Dendritic cell treated with granulocyte-macrophage colony-stimulating factor and Interleukin-4, amounts not matched to agents 40 ng/mL and 50 ng/mL, for 4 days (primary cell): ENCODE data around the gene MSI2.
A peak's percentile ranks its signal among the peaks of the same experiment; 100 is the strongest.

Experiments
- H3K27ac Mint-ChIP-seq: one replicate; pipeline ENCODE4 v1.8.0; 2022; ENCODE audit warnings: mild to moderate bottlenecking, mixed read lengths
- H3K27me3 Mint-ChIP-seq: one replicate; pipeline ENCODE4 v1.8.0; 2022; ENCODE audit warnings: mild to moderate bottlenecking, mixed read lengths
- H3K36me3 Mint-ChIP-seq: one replicate; pipeline ENCODE4 v1.8.0; 2022; ENCODE audit warnings: low read depth, mixed read lengths
- H3K4me1 Mint-ChIP-seq: one replicate; pipeline ENCODE4 v1.8.0; 2022; ENCODE audit warnings: low read depth, mixed read lengths
- H3K4me3 Mint-ChIP-seq: one replicate; pipeline ENCODE4 v1.8.0; 2022; ENCODE audit warnings: mild to moderate bottlenecking, moderate library complexity, mixed read lengths
- H3K9me3 Mint-ChIP-seq: one replicate; pipeline ENCODE4 v1.8.0; 2022; ENCODE audit warnings: mixed read lengths
- intact Hi-C: fragments of 100-400 bp; cut with micrococcal nuclease; formaldehyde crosslinking; loops from one replicate; pipeline ENCODE4 v1.15.0; 2022

Gene MSI2

GRCh38 chr17:57269598-57270255 lies 13.4 kb downstream of the MSI2 start:
- Mint-ChIP-seq H3K27me3 (no peaks in the 10 kb centered on the region), H3K4me1 (no peaks in the 10 kb centered on the region), H3K36me3 (peaks cover 33% of the 10 kb centered on the region), H3K4me3 (no peak overlapping the region), H3K9me3 (no peaks in the 10 kb centered on the region), H3K27ac (no peak overlapping the region)
- intact Hi-C loops, result no loop called here

GRCh38 chr17:57270801-57271245 lies 14.5 kb downstream of the MSI2 start:
- intact Hi-C loops, result no loop called here
- H3K4me1 Mint-ChIP-seq, result no peaks in the 10 kb centered on the region
- no peaks in the 10 kb centered on the region for H3K9me3 Mint-ChIP-seq
- H3K36me3 Mint-ChIP-seq, result peaks cover 33% of the 10 kb centered on the region
- no peaks in the 10 kb centered on the region for H3K27me3 Mint-ChIP-seq
- no peak overlapping the region for H3K27ac Mint-ChIP-seq
- no peak overlapping the region for H3K4me3 Mint-ChIP-seq

- peaks cover 7% of the 10 kb centered on the region for H3K4me1 Mint-ChIP-seq
- no peaks in the 10 kb centered on the region for H3K27me3 Mint-ChIP-seq
- intact Hi-C loops, result no loop called here
- peaks cover 32% of the 10 kb centered on the region for H3K36me3 Mint-ChIP-seq
- no peaks in the 10 kb centered on the region for H3K9me3 Mint-ChIP-seq
- no peak overlapping the region for H3K27ac Mint-ChIP-seq
- no peak overlapping the region for H3K4me3 Mint-ChIP-seq
These were observed 15.5 kb downstream of the MSI2 start for GRCh38 chr17:57271821-57272220.

GRCh38 chr17:57273490-57273889 lies 17.2 kb downstream of the MSI2 start:
- Mint-ChIP-seq H3K36me3 (peaks cover 20% of the 10 kb centered on the region), H3K27me3 (no peaks in the 10 kb centered on the region), H3K27ac (no peak overlapping the region), H3K4me1 (peaks cover 8% of the 10 kb centered on the region), H3K9me3 (no peaks in the 10 kb centered on the region), H3K4me3 (no peak overlapping the region)
- intact Hi-C loops, result no loop called here

GRCh38 chr17:57274162-57274561 lies 17.8 kb downstream of the MSI2 start:
- Mint-ChIP-seq H3K9me3 (no peaks in the 10 kb centered on the region), H3K27me3 (no peaks in the 10 kb centered on the region), H3K36me3 (peaks cover 24% of the 10 kb centered on the region), H3K4me3 (no peak overlapping the region), H3K27ac (no peak overlapping the region), H3K4me1 (peaks cover 8% of the 10 kb centered on the region)
- intact Hi-C loops, result no loop called here

- intact Hi-C loops, result no loop called here
- Mint-ChIP-seq H3K9me3 (no peaks in the 10 kb centered on the region), H3K4me3 (no peak overlapping the region), H3K36me3 (peaks cover 20% of the 10 kb centered on the region), H3K4me1 (peaks cover 8% of the 10 kb centered on the region), H3K27me3 (no peaks in the 10 kb centered on the region), H3K27ac (no peak overlapping the region)
These were observed 18.9 kb downstream of the MSI2 start for GRCh38 chr17:57275071-57275764.

- Mint-ChIP-seq H3K4me3 (no peak overlapping the region), H3K4me1 (peaks cover 8% of the 10 kb centered on the region), H3K27me3 (no peaks in the 10 kb centered on the region), H3K9me3 (no peaks in the 10 kb centered on the region), H3K27ac (no peak overlapping the region), H3K36me3 (peaks cover 14% of the 10 kb centered on the region)
- intact Hi-C loops, result no loop called here
These were observed 20.3 kb downstream of the MSI2 start for GRCh38 chr17:57276621-57277020.

GRCh38 chr17:57277923-57278604 lies 21.7 kb downstream of the MSI2 start:
- Mint-ChIP-seq H3K36me3 (peaks cover 14% of the 10 kb centered on the region), H3K27ac (no peak overlapping the region), H3K9me3 (no peaks in the 10 kb centered on the region), H3K4me3 (no peak overlapping the region), H3K4me1 (peaks cover 8% of the 10 kb centered on the region), H3K27me3 (no peaks in the 10 kb centered on the region)
- intact Hi-C loops, result no loop called here

GRCh38 chr17:57278740-57279387 lies 22.5 kb downstream of the MSI2 start:
- H3K27ac Mint-ChIP-seq, result no peak overlapping the region
- no peaks in the 10 kb centered on the region for H3K9me3 Mint-ChIP-seq
- no peak overlapping the region for H3K4me3 Mint-ChIP-seq
- intact Hi-C loops, result no loop called here
- H3K4me1 Mint-ChIP-seq, result peaks cover 8% of the 10 kb centered on the region
- H3K36me3 Mint-ChIP-seq, result peaks cover 13% of the 10 kb centered on the region
- peaks cover 3% of the 10 kb centered on the region for H3K27me3 Mint-ChIP-seq

GRCh38 chr17:57279432-57279831 lies 23.1 kb downstream of the MSI2 start:
- peaks cover 8% of the 10 kb centered on the region for H3K36me3 Mint-ChIP-seq
- intact Hi-C loops, result no loop called here
- H3K4me3 Mint-ChIP-seq, result no peak overlapping the region
- peaks cover 3% of the 10 kb centered on the region for H3K27me3 Mint-ChIP-seq
- H3K4me1 Mint-ChIP-seq, result peaks cover 8% of the 10 kb centered on the region
- no peaks in the 10 kb centered on the region for H3K9me3 Mint-ChIP-seq
- H3K27ac Mint-ChIP-seq, result no peak overlapping the region

GRCh38 chr17:57281887-57282286 lies 25.6 kb downstream of the MSI2 start:
- H3K4me1 Mint-ChIP-seq, result peaks cover 22% of the 10 kb centered on the region
- H3K27me3 Mint-ChIP-seq, result peaks cover 5% of the 10 kb centered on the region
- no peak overlapping the region for H3K4me3 Mint-ChIP-seq
- intact Hi-C loops, result no loop called here
- H3K9me3 Mint-ChIP-seq, result no peaks in the 10 kb centered on the region
- H3K27ac Mint-ChIP-seq, result no peak overlapping the region
- H3K36me3 Mint-ChIP-seq, result peaks cover 5% of the 10 kb centered on the region

- H3K27me3 Mint-ChIP-seq, result peaks cover 5% of the 10 kb centered on the region
- H3K9me3 Mint-ChIP-seq, result no peaks in the 10 kb centered on the region
- H3K36me3 Mint-ChIP-seq, result peaks cover 5% of the 10 kb centered on the region
- H3K4me1 Mint-ChIP-seq, result peaks cover 27% of the 10 kb centered on the region
- H3K4me3 Mint-ChIP-seq, result no peak overlapping the region
- intact Hi-C loops, result no loop called here
- no peak overlapping the region for H3K27ac Mint-ChIP-seq
These were observed 26.0 kb downstream of the MSI2 start for GRCh38 chr17:57282296-57282695.

- peak overlapping the region; percentile 30 for H3K27ac Mint-ChIP-seq
- H3K4me1 Mint-ChIP-seq, result peaks cover 37% of the 10 kb centered on the region
- peaks cover 5% of the 10 kb centered on the region for H3K36me3 Mint-ChIP-seq
- no peak overlapping the region for H3K4me3 Mint-ChIP-seq
- H3K9me3 Mint-ChIP-seq, result no peaks in the 10 kb centered on the region
- intact Hi-C loops, result no loop called here
- peaks cover 11% of the 10 kb centered on the region for H3K27me3 Mint-ChIP-seq
These were observed 27.1 kb downstream of the MSI2 start for GRCh38 chr17:57283203-57283971.
